H1 (cell line): ENCODE data around the gene ENOSF1.

Experiments used
- EGR1 ChIP-seq: IDR thresholded peaks from 2 replicates; pipeline ENCODE4 v1.6.1; 2011; ENCODE audit warnings: low read depth, low read length, borderline replicate concordance
- RNF2 ChIP-seq: fragments of 200-900, 300-1000 bp; sonication (generic); IDR thresholded peaks from 2 replicates; pipeline ENCODE4 v1.7.1; 2016; ENCODE audit warnings: borderline replicate concordance, low read depth, mild to moderate bottlenecking, antibody characterized with exemption, low read length; ENCODE audit not compliant: poor library complexity, severe bottlenecking; ENCODE audit errors: missing control alignments

DNA sequence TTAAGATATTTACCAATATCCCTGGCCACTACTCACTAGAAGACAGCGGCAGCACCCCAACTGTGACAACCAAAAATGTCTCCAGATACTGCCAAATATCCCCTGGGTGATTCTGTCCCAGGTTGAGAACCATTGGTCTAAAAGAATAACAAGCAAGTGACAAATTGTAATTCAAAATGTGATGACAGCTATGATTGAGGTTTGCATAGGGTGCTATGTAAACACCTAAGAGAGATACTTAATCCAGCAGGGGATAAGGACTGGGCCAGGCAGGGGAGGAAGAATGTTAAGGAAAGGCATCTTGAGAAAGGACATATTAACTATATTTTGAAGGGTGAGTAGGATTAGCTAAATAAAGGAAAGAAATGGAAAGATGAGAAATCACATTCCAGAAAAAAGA, 38.0 kb upstream of the ENOSF1 start:
- TF ChIP-seq EGR1 (no peak), RNF2 (no peak)
